Lung (tissue), 16 donors: ENCODE data around the gene CASP12. TPM values are rescaled to one million over a fixed set of nuclear protein-coding genes. Genes with fewer than 3 reads are reported as not detected.
A peak's percentile ranks its signal among the peaks of the same experiment; 100 is the strongest.

Experiments used
- ATAC-seq: fragments of 200-7000 bp; cut with Tn5 transposase; one replicate; pipeline ENCODE4 v1.9.1; 2020; ENCODE audit warnings: moderate number of reproducible peaks; ENCODE audit not compliant: insufficient read depth, low FRiP score
- DNase-seq, 3 donors: peaks; one replicate each; pipeline ENCODE4 v3.0.0-alpha.2; 2013 to 2017
- H3K27ac ChIP-seq, 2 donors: one replicate each; pipeline ENCODE4 v1.5.1; 2013; ENCODE audit warnings: mild to moderate bottlenecking in 2 of 2, moderate library complexity in 2 of 2, control low read depth in 1 of 2, inconsistent platforms in 1 of 2, low read depth in 1 of 2, low read length in 1 of 2
- H3K27me3 ChIP-seq, 3 donors: one replicate each; pipeline ENCODE4 v1.5.1; 2013; ENCODE audit warnings: low read length in 2 of 3; ENCODE audit not compliant: control insufficient read depth in 3 of 3, insufficient read depth in 3 of 3
- H3K36me3 ChIP-seq, 4 donors: one replicate each; pipeline ENCODE4 v1.5.1; 2013; ENCODE audit warnings: low read length in 4 of 4, mild to moderate bottlenecking in 1 of 4, moderate library complexity in 1 of 4; ENCODE audit not compliant: control insufficient read depth in 4 of 4, insufficient read depth in 4 of 4
- H3K4me1 ChIP-seq, 5 donors: one replicate each; pipeline ENCODE4 v1.5.1; 2013; ENCODE audit warnings: low read length in 5 of 5, mild to moderate bottlenecking in 2 of 5, moderate library complexity in 1 of 5; ENCODE audit not compliant: control insufficient read depth in 5 of 5, insufficient read depth in 5 of 5
- H3K4me3 ChIP-seq: one replicate; pipeline ENCODE4 v1.5.1; 2013; ENCODE audit warnings: mild to moderate bottlenecking, control low read depth, moderate library complexity
- H3K9ac ChIP-seq, 2 donors: one replicate each; pipeline ENCODE4 v1.5.1; 2013; ENCODE audit warnings: low read length in 2 of 2, control low read depth in 1 of 2; ENCODE audit not compliant: insufficient read depth in 1 of 2
- H3K9me3 ChIP-seq, 4 donors: one replicate each; pipeline ENCODE4 v1.5.1; 2013; ENCODE audit warnings: low read length in 3 of 4, mild to moderate bottlenecking in 1 of 4, moderate library complexity in 1 of 4; ENCODE audit not compliant: control insufficient read depth in 4 of 4, insufficient read depth in 3 of 4
- WGBS, 2 donors: extraction: QIAGEN DNeasy Blood & Tissue Kit; methylation state at CpG; one replicate each; pipeline ENCODE4 v1.1.7; 2013; 5-methylcytosine and 5-hydroxymethylcytosine counted together
- long read RNA-seq, 5 donors: transcript quantifications; one replicate each; lab custom pipeline, GENCODE V29; 2026
- polyA plus RNA-seq, 2 donors: library from polyadenylated mRNA; stranded (reverse); fragments of 200-250 nt; gene quantifications; one replicate each; pipeline ENCODE4 v1.2.1, GENCODE V29; 2013
- total RNA-seq, 2 donors: library from RNA; depleted of rRNA in 1 of 2; stranded (reverse); fragments of >200 nt in 1 of 2; gene quantifications; one replicate each; pipeline ENCODE4 v1.2.1, GENCODE V29; 2014 to 2021
- TF ChIP-seq, protein P1 (sequence below): IDR thresholded peaks from 2 replicates; pipeline ENCODE4 v1.5.1; 2012; ENCODE audit warnings: mild to moderate bottlenecking; ENCODE audit errors: control extremely low read depth, extremely low read depth
- donor health status: control.
- donor health status: control.
- donor health status: Bipolar disorder and iron deficiency.
- donor health status: healthy.
- donor health status: DM: yes; HTN: yes; CAD: no.

Gene CASP12
- 1 to 10 TPM in 1 of 2 donors, under 1 TPM in 1; 0.34 to 1.1 TPM for total RNA-seq
- polyA plus RNA-seq = under 1 TPM; 0.15 to 0.89 TPM
- long read RNA-seq, donor 1 = 0 reads
- long read RNA-seq, donor 2, partial matches to known transcripts = 0 of 1 reads
- long read RNA-seq, donor 2, other reads (novel, unspliced or antisense) = 0 of 1 reads
- long read RNA-seq, donor 3 = 0 reads
- long read RNA-seq, donor 4 = 0 reads
- long read RNA-seq, donor 5 = 0 reads

DNA sequence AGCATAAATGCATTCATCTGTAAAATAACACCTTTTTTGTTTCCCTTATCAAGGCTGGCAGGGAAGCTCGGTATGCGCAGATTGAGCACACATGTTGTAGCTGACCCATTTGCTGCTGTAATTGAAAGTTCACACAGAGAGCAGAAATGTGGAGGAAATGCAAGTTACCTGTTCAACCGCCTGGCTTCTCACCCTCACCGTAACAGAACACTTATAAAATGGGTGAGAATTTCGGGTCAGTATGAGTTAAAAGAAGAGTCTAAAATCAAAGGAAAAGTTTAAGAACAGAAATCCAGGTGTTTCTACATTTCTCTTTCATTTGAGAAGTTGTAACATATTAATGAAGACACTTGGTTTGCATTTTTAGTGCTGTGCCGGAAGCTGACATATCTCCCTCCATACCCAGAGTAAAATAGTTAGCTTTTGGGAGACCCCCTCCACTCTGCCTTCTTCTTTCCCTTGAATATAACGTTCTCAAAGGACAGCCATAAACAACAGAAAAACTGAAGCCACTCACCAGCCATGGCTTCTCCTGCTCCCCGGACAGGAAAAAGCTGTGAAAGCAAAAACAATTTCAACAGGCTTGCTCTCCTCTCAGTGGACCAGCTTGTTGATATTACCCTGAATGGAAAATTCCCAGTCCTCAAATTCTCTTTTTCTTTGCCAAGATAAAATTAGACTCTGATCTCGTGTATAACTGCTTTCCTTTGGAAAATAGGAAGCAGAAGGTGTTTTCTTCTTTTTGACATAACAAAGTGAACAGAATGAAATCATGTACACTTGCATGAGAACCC, at the start of gene CASP12:
Gene CASP12, minus strand, starts transcription at position 570 of the 794 bp plus-strand sequence.
- WGBS, 2 donors = 40 to 65% methylated on average over 9 of the region's 9 CpGs
- DNase-seq (peak in 2 of 3 donors; percentile 73 to 82), ATAC-seq (peak; percentile 17)

DNA sequence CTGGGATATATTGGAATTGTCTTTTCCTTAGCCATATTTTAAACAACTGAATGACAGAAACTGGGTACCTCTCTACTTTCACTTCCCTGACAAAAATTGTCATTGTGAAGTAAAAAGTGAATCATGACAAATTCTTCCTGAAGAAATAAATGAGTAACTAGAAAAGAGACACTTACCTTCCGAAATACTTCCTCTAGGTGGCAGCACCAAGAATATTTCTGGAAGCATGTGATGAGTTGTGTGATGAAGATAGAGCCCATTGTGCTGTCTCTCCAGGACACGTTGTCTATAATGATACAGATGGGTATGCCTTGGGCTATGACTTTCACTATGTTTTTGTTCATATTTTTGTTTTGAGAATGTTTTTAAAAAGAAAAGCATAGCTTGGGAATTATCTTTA, 48.6 kb upstream of the CASP12 start:
- DNase-seq (peak in 2 of 3 donors; percentile 15 to 21), ATAC-seq (peak; percentile 60)
- Histone ChIP-seq H3K4me3 (no peak overlapping the region), H3K27me3 (no peaks in the 10 kb centered on the region), H3K9ac (no peak overlapping the region), H3K27ac (no peak overlapping the region), H3K9me3 (no peaks in the 10 kb centered on the region), H3K36me3 (peaks cover 28 to 42% (median 37%) of the 10 kb centered on the region in 4 donors), H3K4me1 (peaks cover 0 to 1% (median 0%) of the 10 kb centered on the region in 5 donors)
- 12 to 14% methylated on average over 2 of the region's 2 CpGs for WGBS, 2 donors
- TF ChIP-seq, protein P1, sequence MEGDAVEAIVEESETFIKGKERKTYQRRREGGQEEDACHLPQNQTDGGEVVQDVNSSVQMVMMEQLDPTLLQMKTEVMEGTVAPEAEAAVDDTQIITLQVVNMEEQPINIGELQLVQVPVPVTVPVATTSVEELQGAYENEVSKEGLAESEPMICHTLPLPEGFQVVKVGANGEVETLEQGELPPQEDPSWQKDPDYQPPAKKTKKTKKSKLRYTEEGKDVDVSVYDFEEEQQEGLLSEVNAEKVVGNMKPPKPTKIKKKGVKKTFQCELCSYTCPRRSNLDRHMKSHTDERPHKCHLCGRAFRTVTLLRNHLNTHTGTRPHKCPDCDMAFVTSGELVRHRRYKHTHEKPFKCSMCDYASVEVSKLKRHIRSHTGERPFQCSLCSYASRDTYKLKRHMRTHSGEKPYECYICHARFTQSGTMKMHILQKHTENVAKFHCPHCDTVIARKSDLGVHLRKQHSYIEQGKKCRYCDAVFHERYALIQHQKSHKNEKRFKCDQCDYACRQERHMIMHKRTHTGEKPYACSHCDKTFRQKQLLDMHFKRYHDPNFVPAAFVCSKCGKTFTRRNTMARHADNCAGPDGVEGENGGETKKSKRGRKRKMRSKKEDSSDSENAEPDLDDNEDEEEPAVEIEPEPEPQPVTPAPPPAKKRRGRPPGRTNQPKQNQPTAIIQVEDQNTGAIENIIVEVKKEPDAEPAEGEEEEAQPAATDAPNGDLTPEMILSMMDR = peak; percentile 24

More for the DNA sequence above, at the start of gene CASP12:
- no peaks in the 10 kb centered on the region for H3K9me3 ChIP-seq
- peak within 1 kb of the TSS in 1 of 2 donors; percentile 70 for H3K9ac ChIP-seq
- H3K36me3 ChIP-seq = peaks cover 0 to under 1% (median 0%) of the 10 kb centered on the region in 4 donors
- TF ChIP-seq, protein P1 = no peak
- peak within 1 kb of the TSS; percentile 45 to 50 for H3K27ac ChIP-seq
- peaks cover 0 to 12% (median 7%) of the 10 kb centered on the region in 5 donors for H3K4me1 ChIP-seq
- peak within 1 kb of the TSS; percentile 4 for H3K4me3 ChIP-seq
- H3K27me3 ChIP-seq = no peaks in the 10 kb centered on the region

GRCh38 chr11:104944076-104944475, 45.8 kb upstream of the CASP12 start:
- TF ChIP-seq, protein P1 = no peak
- H3K9ac ChIP-seq = no peak overlapping the region
- DNase-seq (no peak), ATAC-seq (no peak)
- H3K4me3 ChIP-seq = no peak overlapping the region
- H3K27ac ChIP-seq = no peak overlapping the region
- H3K9me3 ChIP-seq = no peaks in the 10 kb centered on the region
- H3K4me1 ChIP-seq = no peaks in the 10 kb centered on the region
- H3K36me3 ChIP-seq = peaks cover 13 to 25% (median 25%) of the 10 kb centered on the region in 4 donors
- H3K27me3 ChIP-seq = no peaks in the 10 kb centered on the region
